SU-DHL-6 (cell line): ENCODE results near the gene RIPOR2.

Experiments used
- H2AFZ ChIP-seq: fragments of 200-600 bp; sonication (generic); 2 replicates; pipeline ENCODE4 v1.6.1; 2014; ENCODE audit warnings: low read depth, mild to moderate bottlenecking, moderate library complexity, mixed read lengths, antibody characterized with exemption, low read length; ENCODE audit not compliant: severe bottlenecking
- H3F3A ChIP-seq: fragments of 200-600 bp; shearing (Covaris generic); 2 replicates; pipeline ENCODE4 v1.6.0; 2016; ENCODE audit warnings: antibody characterized with exemption, mild to moderate bottlenecking; ENCODE audit not compliant: insufficient read depth
- H3K27ac ChIP-seq: fragments of 200-600 bp; sonication (generic); 2 replicates; pipeline ENCODE4 v1.5.1; 2016; ENCODE audit warnings: low read depth, mild to moderate bottlenecking, low read length, moderate library complexity, mixed read lengths
- H3K27me3 ChIP-seq: fragments of 200-600 bp; sonication (generic), shearing (Covaris generic); 2 replicates; pipeline ENCODE4 v1.6.0; 2014; ENCODE audit warnings: mild to moderate bottlenecking, low read length
- H3K36me3 ChIP-seq: fragments of 200-600 bp; sonication (generic); 2 replicates; pipeline ENCODE4 v1.6.1; 2014; ENCODE audit warnings: mild to moderate bottlenecking, low read length, mixed read lengths
- H3K4me2 ChIP-seq: fragments of 300-600, 200-600 bp; shearing (Covaris generic), sonication (generic); 2 replicates; pipeline ENCODE4 v1.6.0; 2014; ENCODE audit warnings: low read length, low read depth, mild to moderate bottlenecking; ENCODE audit not compliant: poor library complexity, severe bottlenecking
- H3K4me3 ChIP-seq: fragments of 200-600 bp; sonication (generic); 2 replicates; pipeline ENCODE4 v1.5.1; 2014; ENCODE audit warnings: antibody characterized with exemption, low read length, mild to moderate bottlenecking, mixed read lengths; ENCODE audit not compliant: insufficient read depth, poor library complexity, severe bottlenecking
- H3K79me2 ChIP-seq: fragments of 200-600 bp; sonication (generic); 2 replicates; pipeline ENCODE4 v1.6.1; 2014; ENCODE audit warnings: mild to moderate bottlenecking, low read length, moderate library complexity; ENCODE audit not compliant: insufficient read depth
- H3K9ac ChIP-seq: fragments of 200-600 bp; sonication (generic); 2 replicates; pipeline ENCODE4 v1.7.0; 2014; ENCODE audit warnings: mild to moderate bottlenecking, low read length
- H3K9me2 ChIP-seq: fragments of 200-600 bp; sonication (generic); replicated peaks from 2 replicates; pipeline ENCODE4 v1.6.1; 2014; ENCODE audit warnings: low read length; ENCODE audit not compliant: insufficient read depth
- H3K9me3 ChIP-seq: fragments of 200-600 bp; sonication (generic); 2 replicates; pipeline ENCODE4 v1.6.1; 2014; ENCODE audit warnings: low read length, mixed read lengths; ENCODE audit not compliant: insufficient read depth
- H4K20me1 ChIP-seq: fragments of 200-600 bp; sonication (generic); 2 replicates; pipeline ENCODE4 v1.6.1; 2014; ENCODE audit warnings: low read depth, mild to moderate bottlenecking, antibody characterized with exemption, low read length, moderate library complexity, mixed read lengths
- EZH2phosphoT487 ChIP-seq: fragments of 200-600 bp; sonication (generic), shearing (Covaris generic); conservative IDR thresholded peaks from 2 replicates; pipeline ENCODE4 v1.6.1; 2018; ENCODE audit warnings: mild to moderate bottlenecking, antibody characterized with exemption, low read length, moderate library complexity, mixed read lengths
- TF ChIP-seq, protein P1 (sequence below): fragments of 200-600 bp; sonication (generic); IDR thresholded peaks from one replicate; pipeline ENCODE4 v1.5.1; 2017; ENCODE audit warnings: antibody characterized with exemption, mild to moderate bottlenecking, low read length, moderate library complexity; ENCODE audit not compliant: insufficient read depth, poor library complexity, severe bottlenecking

Gene RIPOR2

DNA sequence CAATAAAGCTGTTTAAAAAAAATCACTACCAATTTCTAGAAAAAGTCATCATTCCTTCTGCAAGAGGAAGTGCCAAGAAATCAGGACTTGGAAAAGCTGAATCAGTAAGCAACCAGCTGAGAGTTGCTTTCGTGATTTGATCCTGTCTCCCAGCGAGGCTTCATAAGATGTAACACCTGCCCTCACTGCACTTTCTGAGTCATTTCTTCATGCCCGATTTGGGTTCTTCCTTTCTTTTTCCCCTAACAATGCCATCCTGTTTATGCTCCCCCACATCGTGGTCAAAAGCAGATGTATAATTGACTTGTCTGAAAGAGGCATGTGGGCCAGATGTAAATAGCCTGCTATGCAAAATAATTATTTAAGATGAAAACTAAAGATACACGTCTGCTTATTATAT is 52.1 kb downstream of the RIPOR2 start:
- peaks cover 82% of the 10 kb centered on the region for H3F3A ChIP-seq
- H3K4me2 ChIP-seq = peak overlapping the region; percentile 81
- H3K9ac ChIP-seq = peak overlapping the region; percentile 54
- H2AFZ ChIP-seq = no peak overlapping the region
- no peaks in the 10 kb centered on the region for H3K9me2 ChIP-seq
- H3K27ac ChIP-seq = peak overlapping the region; percentile 98
- H3K36me3 ChIP-seq = peaks cover 19% of the 10 kb centered on the region
- no peaks in the 10 kb centered on the region for H3K9me3 ChIP-seq
- no peaks in the 10 kb centered on the region for H4K20me1 ChIP-seq
- peaks cover 89% of the 10 kb centered on the region for H3K79me2 ChIP-seq
- no peaks in the 10 kb centered on the region for H3K27me3 ChIP-seq
- H3K4me3 ChIP-seq = peak overlapping the region; percentile 9
- TF ChIP-seq EZH2phosphoT487 = no peak
- TF ChIP-seq, protein P1, sequence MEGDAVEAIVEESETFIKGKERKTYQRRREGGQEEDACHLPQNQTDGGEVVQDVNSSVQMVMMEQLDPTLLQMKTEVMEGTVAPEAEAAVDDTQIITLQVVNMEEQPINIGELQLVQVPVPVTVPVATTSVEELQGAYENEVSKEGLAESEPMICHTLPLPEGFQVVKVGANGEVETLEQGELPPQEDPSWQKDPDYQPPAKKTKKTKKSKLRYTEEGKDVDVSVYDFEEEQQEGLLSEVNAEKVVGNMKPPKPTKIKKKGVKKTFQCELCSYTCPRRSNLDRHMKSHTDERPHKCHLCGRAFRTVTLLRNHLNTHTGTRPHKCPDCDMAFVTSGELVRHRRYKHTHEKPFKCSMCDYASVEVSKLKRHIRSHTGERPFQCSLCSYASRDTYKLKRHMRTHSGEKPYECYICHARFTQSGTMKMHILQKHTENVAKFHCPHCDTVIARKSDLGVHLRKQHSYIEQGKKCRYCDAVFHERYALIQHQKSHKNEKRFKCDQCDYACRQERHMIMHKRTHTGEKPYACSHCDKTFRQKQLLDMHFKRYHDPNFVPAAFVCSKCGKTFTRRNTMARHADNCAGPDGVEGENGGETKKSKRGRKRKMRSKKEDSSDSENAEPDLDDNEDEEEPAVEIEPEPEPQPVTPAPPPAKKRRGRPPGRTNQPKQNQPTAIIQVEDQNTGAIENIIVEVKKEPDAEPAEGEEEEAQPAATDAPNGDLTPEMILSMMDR = no peak

DNA sequence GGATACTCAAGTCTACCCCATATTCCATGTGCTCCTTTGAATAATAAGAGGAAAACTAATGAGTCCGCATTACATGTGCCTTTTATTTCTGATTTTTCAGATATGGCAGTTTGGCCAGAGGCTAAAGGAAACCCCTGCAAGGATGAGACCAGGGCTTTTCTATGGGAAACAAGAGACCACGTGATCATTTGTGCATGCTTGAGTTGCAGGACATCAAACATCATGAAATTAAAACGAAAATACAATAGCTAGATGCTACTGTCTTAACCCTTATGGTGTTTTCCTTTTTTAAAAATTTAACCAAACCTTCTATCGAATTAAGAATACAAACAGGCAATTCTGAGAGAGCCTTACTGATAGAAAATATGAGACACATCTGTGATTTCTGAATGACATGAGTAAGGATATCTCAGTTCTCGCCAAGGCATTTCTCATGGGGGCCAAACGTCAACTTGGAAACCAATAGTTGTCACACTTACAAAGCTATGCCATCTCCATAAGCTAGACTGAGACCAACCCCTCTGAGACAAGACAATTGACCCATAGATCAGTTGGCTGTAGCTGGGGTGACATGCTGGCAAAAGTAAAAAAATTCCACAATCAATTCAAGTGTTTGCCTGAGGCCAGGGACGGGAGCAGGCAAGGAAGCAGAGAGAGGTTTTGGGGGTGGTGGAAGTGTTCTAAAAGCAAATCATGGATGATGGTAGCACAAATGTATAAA is 52.8 kb downstream of the RIPOR2 start:
- Histone ChIP-seq H3K36me3 (peaks cover 25% of the 10 kb centered on the region), H3K9ac (peak overlapping the region; percentile 54), H2AFZ (no peak overlapping the region), H3K4me2 (peak overlapping the region; percentile 81), H4K20me1 (no peaks in the 10 kb centered on the region), H3K79me2 (peaks cover 89% of the 10 kb centered on the region), H3K27ac (peak overlapping the region; percentile 98), H3K9me3 (no peaks in the 10 kb centered on the region), H3K4me3 (peak overlapping the region; percentile 9), H3K9me2 (no peaks in the 10 kb centered on the region), H3F3A (peaks cover 76% of the 10 kb centered on the region), H3K27me3 (no peaks in the 10 kb centered on the region)
- TF ChIP-seq, protein P1 = no peak
- TF ChIP-seq EZH2phosphoT487 = no peak

- Histone ChIP-seq H4K20me1 (no peaks in the 10 kb centered on the region), H3K27ac (peak overlapping the region; percentile 98), H3K4me3 (peak overlapping the region; percentile 9), H3F3A (peaks cover 70% of the 10 kb centered on the region), H3K9me2 (no peaks in the 10 kb centered on the region), H3K9me3 (no peaks in the 10 kb centered on the region), H3K9ac (peak overlapping the region; percentile 54), H3K27me3 (no peaks in the 10 kb centered on the region), H3K36me3 (peaks cover 32% of the 10 kb centered on the region), H3K79me2 (peaks cover 89% of the 10 kb centered on the region), H2AFZ (no peak overlapping the region), H3K4me2 (peak overlapping the region; percentile 81)
- TF ChIP-seq EZH2phosphoT487 = no peak
- TF ChIP-seq, protein P1 = no peak
Observed at GRCh38 chr6:24882295-24882694, 53.5 kb downstream of the RIPOR2 start.
